ENCODE measurements around the gene TMEM163.

DNA sequence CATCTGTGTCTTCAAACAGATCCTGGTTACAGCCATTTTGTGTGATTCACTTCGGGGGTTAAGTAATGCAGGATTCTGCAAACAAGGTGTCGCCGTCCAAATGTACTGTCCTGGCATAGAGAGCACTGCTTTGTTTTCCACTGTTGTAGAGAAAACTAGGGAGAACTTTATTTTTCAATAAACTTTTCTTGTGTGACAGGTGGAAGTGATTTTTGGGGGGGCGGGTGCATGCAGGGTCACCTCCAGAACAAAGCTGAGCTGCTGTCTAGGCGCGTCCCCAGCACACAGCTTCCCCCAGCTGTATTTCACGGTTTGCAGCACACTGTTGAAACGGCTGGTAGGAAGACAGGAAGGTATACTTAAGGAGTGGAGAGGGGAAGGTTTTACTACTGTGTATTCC, 264.4 kb downstream of the TMEM163 start:
- TF ChIP-seq, protein P1, sequence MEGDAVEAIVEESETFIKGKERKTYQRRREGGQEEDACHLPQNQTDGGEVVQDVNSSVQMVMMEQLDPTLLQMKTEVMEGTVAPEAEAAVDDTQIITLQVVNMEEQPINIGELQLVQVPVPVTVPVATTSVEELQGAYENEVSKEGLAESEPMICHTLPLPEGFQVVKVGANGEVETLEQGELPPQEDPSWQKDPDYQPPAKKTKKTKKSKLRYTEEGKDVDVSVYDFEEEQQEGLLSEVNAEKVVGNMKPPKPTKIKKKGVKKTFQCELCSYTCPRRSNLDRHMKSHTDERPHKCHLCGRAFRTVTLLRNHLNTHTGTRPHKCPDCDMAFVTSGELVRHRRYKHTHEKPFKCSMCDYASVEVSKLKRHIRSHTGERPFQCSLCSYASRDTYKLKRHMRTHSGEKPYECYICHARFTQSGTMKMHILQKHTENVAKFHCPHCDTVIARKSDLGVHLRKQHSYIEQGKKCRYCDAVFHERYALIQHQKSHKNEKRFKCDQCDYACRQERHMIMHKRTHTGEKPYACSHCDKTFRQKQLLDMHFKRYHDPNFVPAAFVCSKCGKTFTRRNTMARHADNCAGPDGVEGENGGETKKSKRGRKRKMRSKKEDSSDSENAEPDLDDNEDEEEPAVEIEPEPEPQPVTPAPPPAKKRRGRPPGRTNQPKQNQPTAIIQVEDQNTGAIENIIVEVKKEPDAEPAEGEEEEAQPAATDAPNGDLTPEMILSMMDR (IDR thresholded peaks at IDR 0.05), result no peak
- TF ChIP-seq POLR2AphosphoS5 (IDR thresholded peaks at IDR 0.05) (no peak), POLR2A (IDR thresholded peaks at IDR 0.05) (no peak)
